Measurements from ENCODE around the gene DLGAP1.

Gene DLGAP1

GRCh38 chr18:4284528-4284927 lies 170.6 kb downstream of the DLGAP1 start:
- DNase-seq: no peak

GRCh38 chr18:4283746-4284291 lies 171.3 kb downstream of the DLGAP1 start:
- no peak for DNase-seq

- DNase-seq: no peak
These were observed 172.2 kb downstream of the DLGAP1 start for GRCh38 chr18:4282954-4283353.

GRCh38 chr18:4276953-4277585 lies 178.0 kb downstream of the DLGAP1 start:
- no peak for DNase-seq

- DNase-seq: no peak
These were observed 183.2 kb downstream of the DLGAP1 start for GRCh38 chr18:4271952-4272351.

GRCh38 chr18:4270988-4271387 lies 184.1 kb downstream of the DLGAP1 start:
- no peak for DNase-seq

- no peak for DNase-seq
These were observed 185.1 kb downstream of the DLGAP1 start for GRCh38 chr18:4270016-4270415.

- DNase-seq: no peak
These were observed 187.5 kb downstream of the DLGAP1 start for GRCh38 chr18:4267641-4268040.

GRCh38 chr18:4264347-4264791 lies 190.7 kb downstream of the DLGAP1 start:
- no peak for DNase-seq

- DNase-seq: no peak
These were observed 195.0 kb downstream of the DLGAP1 start for GRCh38 chr18:4260107-4260506.

- no peak for DNase-seq
These were observed 198.2 kb downstream of the DLGAP1 start for GRCh38 chr18:4256766-4257417.

GRCh38 chr18:4254840-4255239 lies 200.3 kb downstream of the DLGAP1 start:
- DNase-seq: no peak

GRCh38 chr18:4252829-4253228 lies 202.3 kb downstream of the DLGAP1 start:
- DNase-seq: no peak

GRCh38 chr18:4251873-4252272 lies 203.2 kb downstream of the DLGAP1 start:
- no peak for DNase-seq

- DNase-seq: no peak
These were observed 203.9 kb downstream of the DLGAP1 start for GRCh38 chr18:4251206-4251605.

GRCh38 chr18:4250141-4250540 lies 205.0 kb downstream of the DLGAP1 start:
- DNase-seq: no peak

- no peak for DNase-seq
These were observed 206.4 kb downstream of the DLGAP1 start for GRCh38 chr18:4248686-4249085.

GRCh38 chr18:4246374-4246773 lies 208.7 kb downstream of the DLGAP1 start:
- DNase-seq: no peak

- DNase-seq: no peak
These were observed 209.7 kb downstream of the DLGAP1 start for GRCh38 chr18:4245456-4245855.

- no peak for DNase-seq
These were observed 212.5 kb downstream of the DLGAP1 start for GRCh38 chr18:4242431-4243161.

GRCh38 chr18:4241090-4241617 lies 214.0 kb downstream of the DLGAP1 start:
- DNase-seq: no peak

- DNase-seq: no peak
These were observed 216.1 kb downstream of the DLGAP1 start for GRCh38 chr18:4238966-4239365.

- no peak for DNase-seq
These were observed 217.5 kb downstream of the DLGAP1 start for GRCh38 chr18:4237664-4238041.
